GM23248 (cell line): ENCODE results near the gene VAMP2. TPM values are rescaled to one million over a fixed set of nuclear protein-coding genes. Genes with fewer than 3 reads are reported as not detected.
A peak's percentile ranks its signal among the peaks of the same experiment; 100 is the strongest.

Source experiments
- DNase-seq: peaks from one replicate; pipeline ENCODE4 v3.0.0-alpha.2; 2015
- H2AFZ ChIP-seq: fragments of 200-600 bp; sonication (generic); 2 replicates; pipeline ENCODE4 v1.6.1; 2016; ENCODE audit warnings: antibody characterized with exemption
- H3F3A ChIP-seq: fragments of 200-600 bp; sonication (generic); 2 replicates; pipeline ENCODE4 v1.6.1; 2016; ENCODE audit warnings: mild to moderate bottlenecking, antibody characterized with exemption, mixed run types; ENCODE audit not compliant: insufficient read depth
- H3K27ac ChIP-seq: fragments of 200-600 bp; sonication (generic); 2 replicates; pipeline ENCODE4 v1.5.1; 2016; ENCODE audit warnings: mild to moderate bottlenecking
- H3K27me3 ChIP-seq: fragments of 200-600 bp; sonication (generic); replicated peaks from 2 replicates; pipeline ENCODE4 v1.6.1; 2016; ENCODE audit warnings: mild to moderate bottlenecking; ENCODE audit not compliant: insufficient read depth
- H3K36me3 ChIP-seq: fragments of 200-600 bp; sonication (generic); 2 replicates; pipeline ENCODE4 v1.6.1; 2016; ENCODE audit warnings: low read depth, mild to moderate bottlenecking
- H3K4me1 ChIP-seq: fragments of 200-600 bp; sonication (generic); 2 replicates; pipeline ENCODE4 v1.6.1; 2016; ENCODE audit warnings: mild to moderate bottlenecking; ENCODE audit not compliant: insufficient read depth
- H3K4me2 ChIP-seq: fragments of 200-600 bp; sonication (generic); one replicate; pipeline ENCODE4 v1.6.1; 2016; ENCODE audit warnings: mild to moderate bottlenecking; ENCODE audit not compliant: unreplicated experiment
- H3K4me3 ChIP-seq: fragments of 200-600 bp; sonication (generic); 2 replicates; pipeline ENCODE4 v1.5.1; 2016; ENCODE audit warnings: mild to moderate bottlenecking
- H3K79me2 ChIP-seq: fragments of 200-600 bp; sonication (generic); 2 replicates; pipeline ENCODE4 v1.6.1; 2016; ENCODE audit warnings: mild to moderate bottlenecking; ENCODE audit not compliant: insufficient read depth
- H3K9ac ChIP-seq: fragments of 200-600 bp; sonication (generic); 2 replicates; pipeline ENCODE4 v1.6.1; 2016; ENCODE audit warnings: mild to moderate bottlenecking
- H3K9me2 ChIP-seq: fragments of 200-600 bp; sonication (generic); 2 replicates; pipeline ENCODE4 v1.6.1; 2016; ENCODE audit warnings: mixed run types, mild to moderate bottlenecking, moderate library complexity; ENCODE audit not compliant: insufficient read depth
- H3K9me3 ChIP-seq: fragments of 200-600 bp; sonication (generic); one replicate; pipeline ENCODE4 v1.6.1; 2017; ENCODE audit warnings: low read depth
- H4K20me1 ChIP-seq: fragments of 200-600 bp; sonication (generic); 2 replicates; pipeline ENCODE4 v1.6.0; 2016; ENCODE audit not compliant: insufficient read depth
- EZH2 ChIP-seq: fragments of 200-600 bp; sonication (generic); IDR thresholded peaks from 2 replicates; pipeline ENCODE4 v1.6.1; 2018; ENCODE audit warnings: antibody characterized with exemption, mild to moderate bottlenecking; ENCODE audit not compliant: insufficient read depth, poor library complexity, severe bottlenecking
- EZH2phosphoT487 ChIP-seq: fragments of 200-600 bp; sonication (generic); IDR thresholded peaks from 2 replicates; pipeline ENCODE4 v1.6.1; 2018; ENCODE audit warnings: antibody characterized with exemption, moderate library complexity, mild to moderate bottlenecking, low read depth; ENCODE audit not compliant: insufficient read depth
- WGBS, 2 experiments: methylation state at CpG; one replicate each; pipeline ENCODE4 v1.1.6; 2015 to 2017; ENCODE audit warnings: low lambda C conversion rate in 2 of 2, low coverage in 1 of 2; ENCODE audit errors: missing lambda C conversion rate in 2 of 2; 5-methylcytosine and 5-hydroxymethylcytosine counted together
- in situ Hi-C: fragments of 300-500 bp; cut with MboI; formaldehyde crosslinking; loops from 2 replicates; pipeline ENCODE4 v1.15.0; 2020
- microRNA counts: library from miRNA; unstranded; fragments of <30 nt; microRNA quantifications from one replicate; lab custom pipeline; 2016
- microRNA-seq: library from miRNA; unstranded; fragments of <30 nt; microRNA quantifications from one replicate; pipeline ENCODE4, GENCODE V29; 2016; ENCODE audit warnings: borderline number of aligned reads
- polyA plus RNA-seq: library from polyadenylated mRNA; unstranded; fragments of >200 nt; fragmentation: Nextera tagmentation; extraction: Ambion mirVana; gene quantifications from 2 replicates; pipeline ENCODE4 v1.2.1, GENCODE V29; 2016
- total RNA-seq: library from RNA; depleted of rRNA; stranded (reverse); fragments of >200 nt; shearing (Covaris generic); gene quantifications from 2 replicates; pipeline ENCODE4 v1.2.3, GENCODE V29; 2014; rRNA removed

VAMP2 gene
- total and polyA plus RNA-seq, 2 experiments from 2014 or later, result 6.5 to 27.1 TPM

GRCh38 chr17:8110456-8110804 lies 52.3 kb downstream of the VAMP2 start:
- H2AFZ ChIP-seq, result no peak overlapping the region
- in situ Hi-C loops, result no loop called here
- 27 to 36% methylated on average over 8 to 10 of the region's 10 CpGs for WGBS, 2 experiments
- DNase-seq, result no peak
- peaks cover under 1% of the 10 kb centered on the region; the same call in 1 of the 2 replicates for H3F3A ChIP-seq
- H3K36me3 ChIP-seq, result no peaks in the 10 kb centered on the region
- H3K4me1 ChIP-seq, result peaks cover 3% of the 10 kb centered on the region; the same call in 1 of the 2 replicates
- H3K4me3 ChIP-seq, result peak overlapping the region; percentile 42
- no peaks in the 10 kb centered on the region for H3K9me2 ChIP-seq
- H3K9ac ChIP-seq, result no peak overlapping the region
- H3K9me3 ChIP-seq, result no peaks in the 10 kb centered on the region
- TF ChIP-seq EZH2phosphoT487 (no peak), EZH2 (no peak)
- H3K27me3 ChIP-seq, result peaks cover 37% of the 10 kb centered on the region
- H3K27ac ChIP-seq, result no peak overlapping the region
- H3K79me2 ChIP-seq, result no peaks in the 10 kb centered on the region
- no peak overlapping the region for H3K4me2 ChIP-seq
- H4K20me1 ChIP-seq, result no peaks in the 10 kb centered on the region

DNA sequence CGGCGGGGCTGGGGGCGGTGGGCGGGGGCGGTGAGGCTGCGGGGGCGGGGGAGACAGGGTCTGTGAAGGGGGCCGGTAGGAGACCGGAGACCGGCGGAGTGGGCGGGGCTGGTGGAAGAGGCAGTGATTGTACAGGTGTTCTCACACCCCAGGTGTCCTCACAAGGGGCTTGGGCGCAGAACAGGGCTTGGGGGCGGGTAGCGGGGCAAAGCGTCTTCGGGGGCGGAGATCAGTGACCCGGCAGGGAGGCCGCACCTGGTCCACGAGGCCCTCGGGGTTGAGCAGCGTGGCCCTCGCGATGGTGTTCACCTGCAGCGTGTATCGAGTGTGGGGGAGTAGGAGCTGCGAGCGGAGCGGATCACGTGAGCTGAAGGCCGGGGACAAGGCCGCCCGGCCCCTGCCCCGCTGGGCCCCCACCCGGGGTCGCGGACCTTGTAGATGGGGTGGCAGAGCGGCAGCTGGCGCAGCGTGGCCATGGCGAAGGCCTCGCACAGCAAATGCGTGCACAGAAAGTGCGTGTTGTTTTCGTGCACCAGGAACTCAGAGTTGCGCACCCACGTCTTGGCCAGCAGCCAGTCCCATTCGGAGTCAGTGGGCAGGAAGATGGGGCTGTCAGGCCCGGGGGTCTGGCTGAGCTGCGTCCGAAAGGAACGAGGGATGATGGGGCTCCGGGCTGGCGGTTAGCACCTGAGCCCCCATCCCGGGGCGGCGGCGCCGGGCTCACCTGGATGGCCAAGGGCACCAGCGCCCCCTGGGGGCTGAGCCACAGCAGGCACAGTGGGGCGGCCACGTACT lies 52.9 kb downstream of the VAMP2 start:
- TF ChIP-seq EZH2 (no peak), EZH2phosphoT487 (no peak)

More for the DNA sequence above, 52.9 kb downstream of the VAMP2 start:
- Histone ChIP-seq H2AFZ (no peak overlapping the region), H3K27me3 (peaks cover 32% of the 10 kb centered on the region), H3K4me2 (peak overlapping the region; percentile 59), H3K9ac (no peak overlapping the region), H3K4me3 (peak overlapping the region; percentile 42), H3K9me2 (no peaks in the 10 kb centered on the region), H3K79me2 (no peaks in the 10 kb centered on the region), H3K4me1 (peaks cover 3% of the 10 kb centered on the region; the same call in 1 of the 2 replicates), H3F3A (peaks cover 3% of the 10 kb centered on the region; the same call in 1 of the 2 replicates), H3K36me3 (no peaks in the 10 kb centered on the region), H3K9me3 (no peaks in the 10 kb centered on the region), H3K27ac (no peak overlapping the region), H4K20me1 (no peaks in the 10 kb centered on the region)
- in situ Hi-C loops, result no loop called here
- peak; percentile 61 for DNase-seq
- WGBS, 2 experiments, result 2 to 4% methylated on average over 39 to 63 of the region's 63 CpGs

MicroRNAs encoded within 50 kb of the gene (microRNA counts, 767-probe panel; counts per million panel counts)
- microRNA hsa-miR-4521 (lab: Ali Mortazavi, UCI), result 447 counts per million, percentile 86 among the panel's probes with 10 or more counts

Small RNAs within 50 kb of the gene (microRNA-seq; reads per million reads assigned to microRNA genes)
- gene MIR4521, result 20.5 reads per million, percentile 28 among the genes with 10 or more reads in this experiment
- gene MIR6883, result not detected

Other genes starting within 250 kb of the VAMP2 start
- gene RNF227, start 246.7 kb downstream of the VAMP2 start, total RNA-seq, result 4.3 and 15.3 TPM in 2 replicates
- gene RNF227, start 246.7 kb downstream of the VAMP2 start, polyA plus RNA-seq, result 3.1 and 4.3 TPM in 2 replicates
- 0.22 TPM in 1 of 2 replicates, not detected in the other for gene KCNAB3, start 233.1 kb downstream of the VAMP2 start, total RNA-seq
- 0.08 and 0.24 TPM in 2 replicates for gene KCNAB3, start 233.1 kb downstream of the VAMP2 start, polyA plus RNA-seq
- gene TRAPPC1, start 231.0 kb downstream of the VAMP2 start, total RNA-seq, result 35.8 and 37.8 TPM in 2 replicates
- gene TRAPPC1, start 231.0 kb downstream of the VAMP2 start, polyA plus RNA-seq, result 321 and 343 TPM in 2 replicates
- 17.9 and 27.2 TPM in 2 replicates for gene CNTROB, start 230.7 kb downstream of the VAMP2 start, total RNA-seq
- 19.4 and 21.2 TPM in 2 replicates for gene CNTROB, start 230.7 kb downstream of the VAMP2 start, polyA plus RNA-seq
- 0.22 and 0.89 TPM in 2 replicates for gene GUCY2D, start 160.3 kb downstream of the VAMP2 start, total RNA-seq
- gene GUCY2D, start 160.3 kb downstream of the VAMP2 start, polyA plus RNA-seq, result 0.05 TPM in 1 of 2 replicates, not detected in the other
- gene ALOX15B, start 123.9 kb downstream of the VAMP2 start, total RNA-seq, result not detected in 2 replicates
- gene ALOX15B, start 123.9 kb downstream of the VAMP2 start, polyA plus RNA-seq, result not detected in 2 replicates
- gene ALOX12B, start 75.2 kb downstream of the VAMP2 start, total RNA-seq, result not detected in 2 replicates
- gene ALOX12B, start 75.2 kb downstream of the VAMP2 start, polyA plus RNA-seq, result not detected in 2 replicates
- gene ALOXE3, start 44.4 kb downstream of the VAMP2 start, total RNA-seq, result under 0.01 TPM in 1 of 2 replicates, not detected in the other
- 0.11 and 0.19 TPM in 2 replicates for gene ALOXE3, start 44.4 kb downstream of the VAMP2 start, polyA plus RNA-seq
- not detected in 2 replicates for gene HES7, start 38.8 kb downstream of the VAMP2 start, total RNA-seq
- gene HES7, start 38.8 kb downstream of the VAMP2 start, polyA plus RNA-seq, result not detected in 2 replicates
- 4.4 and 5.1 TPM in 2 replicates for gene PER1, start 10.5 kb downstream of the VAMP2 start, total RNA-seq
- 5.3 and 5.9 TPM in 2 replicates for gene PER1, start 10.5 kb downstream of the VAMP2 start, polyA plus RNA-seq
- 11.6 TPM in 2 replicates for gene TMEM107, start 13.4 kb upstream of the VAMP2 start, total RNA-seq
- 20.6 and 20.9 TPM in 2 replicates for gene TMEM107, start 13.4 kb upstream of the VAMP2 start, polyA plus RNA-seq
- 3.9 and 5.6 TPM in 2 replicates for gene BORCS6, start 27.2 kb upstream of the VAMP2 start, total RNA-seq
- 3.4 and 4.5 TPM in 2 replicates for gene BORCS6, start 27.2 kb upstream of the VAMP2 start, polyA plus RNA-seq
- 9.4 and 18.4 TPM in 2 replicates for gene AURKB, start 47.6 kb upstream of the VAMP2 start, total RNA-seq
- 22.9 and 24.1 TPM in 2 replicates for gene AURKB, start 47.6 kb upstream of the VAMP2 start, polyA plus RNA-seq
- 2.0 and 7.0 TPM in 2 replicates for gene CTC1, start 85.1 kb upstream of the VAMP2 start, total RNA-seq
- 5.4 and 6.0 TPM in 2 replicates for gene CTC1, start 85.1 kb upstream of the VAMP2 start, polyA plus RNA-seq
- 13.4 and 33.0 TPM in 2 replicates for gene PFAS, start 86.3 kb upstream of the VAMP2 start, total RNA-seq
- gene PFAS, start 86.3 kb upstream of the VAMP2 start, polyA plus RNA-seq, result 14.8 and 16.0 TPM in 2 replicates
- 4.8 and 13.8 TPM in 2 replicates for gene RANGRF, start 125.7 kb upstream of the VAMP2 start, total RNA-seq
- gene RANGRF, start 125.7 kb upstream of the VAMP2 start, polyA plus RNA-seq, result 29.7 and 30.3 TPM in 2 replicates
- 0.65 and 2.0 TPM in 2 replicates for gene SLC25A35, start 132.5 kb upstream of the VAMP2 start, total RNA-seq
- gene SLC25A35, start 132.5 kb upstream of the VAMP2 start, polyA plus RNA-seq, result 1.2 and 2.0 TPM in 2 replicates
- not detected in 2 replicates for gene ARHGEF15, start 147.3 kb upstream of the VAMP2 start, total RNA-seq
- gene ARHGEF15, start 147.3 kb upstream of the VAMP2 start, polyA plus RNA-seq, result not detected in 2 replicates
- gene ODF4, start 176.9 kb upstream of the VAMP2 start, total RNA-seq, result not detected in 2 replicates
- not detected in 2 replicates for gene ODF4, start 176.9 kb upstream of the VAMP2 start, polyA plus RNA-seq
- 2,122 and 2,233 TPM in 2 replicates for gene RPL26, start 220.2 kb upstream of the VAMP2 start, total RNA-seq
- gene RPL26, start 220.2 kb upstream of the VAMP2 start, polyA plus RNA-seq, result 497 and 522 TPM in 2 replicates
- not detected in 2 replicates for gene RNF222, start 234.9 kb upstream of the VAMP2 start, total RNA-seq
- not detected in 2 replicates for gene RNF222, start 234.9 kb upstream of the VAMP2 start, polyA plus RNA-seq